Amniotic stem cell (primary cell): ENCODE results near the gene LSP1.
"Not testable (repeated sequence)": the region's sequence is repeated elsewhere in the genome, so short reads cannot be mapped to it uniquely, and the experiment has no call there.

Experiments
- DNase-seq: peaks from one replicate; lab custom pipeline; 2025; lab: John Stamatoyannopoulos, UW

LSP1 gene

GRCh38 chr11:1876361-1877063 lies 23.6 kb downstream of the LSP1 start:
- DNase-seq, result no peak

- DNase-seq, result no peak
Observed at GRCh38 chr11:1877211-1878136, 24.6 kb downstream of the LSP1 start.

GRCh38 chr11:1878137-1879031 lies 25.5 kb downstream of the LSP1 start:
- DNase-seq, result no peak

- DNase-seq, result no peak
Observed at GRCh38 chr11:1879342-1879940, 26.6 kb downstream of the LSP1 start.

GRCh38 chr11:1879941-1880720 lies 27.2 kb downstream of the LSP1 start:
- DNase-seq, result no peak

GRCh38 chr11:1880746-1881441 lies 28.0 kb downstream of the LSP1 start:
- DNase-seq, result no peak

GRCh38 chr11:1881442-1882264 lies 28.8 kb downstream of the LSP1 start:
- no peak for DNase-seq

- DNase-seq, result peak; percentile 7
Observed at GRCh38 chr11:1882265-1883238, 29.7 kb downstream of the LSP1 start.

GRCh38 chr11:1883346-1884302 lies 30.7 kb downstream of the LSP1 start:
- DNase-seq, result no peak

GRCh38 chr11:1884303-1884700 lies 31.4 kb downstream of the LSP1 start:
- DNase-seq, result no peak

- not testable (repeated sequence) for DNase-seq
Observed at GRCh38 chr11:1886551-1886950, 33.7 kb downstream of the LSP1 start.

- DNase-seq, result no peak
Observed at GRCh38 chr11:1887451-1888346, 34.8 kb downstream of the LSP1 start.

- DNase-seq, result no peak
Observed at GRCh38 chr11:1888347-1888753, 35.5 kb downstream of the LSP1 start.

GRCh38 chr11:1888811-1889210 lies 35.9 kb downstream of the LSP1 start:
- DNase-seq, result no peak

- no peak for DNase-seq
Observed at GRCh38 chr11:1889224-1889930, 36.5 kb downstream of the LSP1 start.
